ENCODE data around the gene SFTA2.
"Not testable (repeated sequence)": the region's sequence is repeated elsewhere in the genome, so short reads cannot be mapped to it uniquely, and the experiment has no call there.

SFTA2 gene

GRCh38 chr6:30942338-30943060 lies 10.5 kb upstream of the SFTA2 start:
- no peak for DNase-seq (ENCODE audit: low spot score)

- DNase-seq (ENCODE audit: low spot score): no peak
Measured at GRCh38 chr6:30940361-30940986, 8.5 kb upstream of the SFTA2 start, which contains the start of gene MUCL3. Gene MUCL3 (plus strand): TSS chr6:30940973. CDS start chr6:30941000, 27 bp downstream.

- no peak for DNase-seq (ENCODE audit: low spot score)
Measured at GRCh38 chr6:30939473-30939872, 7.5 kb upstream of the SFTA2 start.

GRCh38 chr6:30938730-30939129 lies 6.8 kb upstream of the SFTA2 start:
- no peak for DNase-seq (ENCODE audit: low spot score)

- DNase-seq (ENCODE audit: low spot score): no peak
Measured at GRCh38 chr6:30937265-30937664, 5.3 kb upstream of the SFTA2 start.

- no peak for DNase-seq (ENCODE audit: low spot score)
Measured at GRCh38 chr6:30935018-30935417, 3.0 kb upstream of the SFTA2 start.

- no peak for DNase-seq (ENCODE audit: low spot score)
Measured at GRCh38 chr6:30932665-30933365, 845 bp upstream of the SFTA2 start.

- no peak for DNase-seq (ENCODE audit: low spot score)
Measured at GRCh38 chr6:30931272-30931671, 698 bp downstream of the SFTA2 start.

GRCh38 chr6:30930506-30930905 lies 1.5 kb downstream of the SFTA2 start:
- DNase-seq (ENCODE audit: low spot score): no peak

- no peak for DNase-seq (ENCODE audit: low spot score)
Measured at GRCh38 chr6:30928677-30929076, 3.3 kb downstream of the SFTA2 start.

GRCh38 chr6:30927080-30927479 lies 4.9 kb downstream of the SFTA2 start:
- not testable (repeated sequence) for DNase-seq (ENCODE audit: low spot score)

GRCh38 chr6:30926644-30927043 lies 5.3 kb downstream of the SFTA2 start:
- no peak for DNase-seq (ENCODE audit: low spot score)

- not testable (repeated sequence) for DNase-seq (ENCODE audit: low spot score)
Measured at GRCh38 chr6:30924040-30924627, 7.8 kb downstream of the SFTA2 start.

GRCh38 chr6:30922447-30922852 lies 9.5 kb downstream of the SFTA2 start:
- no peak for DNase-seq (ENCODE audit: low spot score)

- no peak for DNase-seq (ENCODE audit: low spot score)
Measured at GRCh38 chr6:30918670-30919069, 13.3 kb downstream of the SFTA2 start.

- DNase-seq (ENCODE audit: low spot score): no peak
Measured at GRCh38 chr6:30917487-30917886, 14.5 kb downstream of the SFTA2 start.

- no peak for DNase-seq (ENCODE audit: low spot score)
Measured at GRCh38 chr6:30917041-30917440, 14.9 kb downstream of the SFTA2 start.

GRCh38 chr6:30915591-30915946 lies 16.4 kb downstream of the SFTA2 start:
- peak; percentile 39 for DNase-seq (ENCODE audit: low spot score)

GRCh38 chr6:30914854-30915590 lies 16.9 kb downstream of the SFTA2 start:
- no peak for DNase-seq (ENCODE audit: low spot score)

GRCh38 chr6:30914076-30914853 lies 17.7 kb downstream of the SFTA2 start, which contains the start of gene VARS2:
Gene VARS2 (plus strand): TSS chr6:30914238. CDS start chr6:30914837, 599 bp downstream.
- DNase-seq (ENCODE audit: low spot score): peak; percentile 90

GRCh38 chr6:30913721-30914075 lies 18.3 kb downstream of the SFTA2 start:
- DNase-seq (ENCODE audit: low spot score): no peak

Measured in activated CD4-positive, alpha-beta T cell treated with anti-CD3 and anti-CD28 coated beads, Interleukin-2, Interleukin-4, amounts not matched to agents 100 ng/mL and 50 ng/mL, durations not matched to agents 16 hours and 8 hours (primary cell).